Heart left ventricle (tissue), 13 donors: ENCODE measurements around the gene ST8SIA6.

ENCODE experiments used
- POLR2A ChIP-seq, 2 donors: fragments of 450-650 bp; IDR thresholded peaks; one replicate each; pipeline ENCODE4 v1.6.1; 2017; ENCODE audit warnings: antibody characterized with exemption in 2 of 2, mild to moderate bottlenecking in 2 of 2, moderate library complexity in 2 of 2
- TF ChIP-seq, protein P1 (sequence below), 12 donors: fragments of 200-600 bp; sonication (generic) in 4 of 12; IDR thresholded peaks; one replicate each; pipeline versions ENCODE4 v1.5.0 to v1.8.0; 2018 to 2022; ENCODE audit warnings: antibody characterized with exemption in 12 of 12, mild to moderate bottlenecking in 5 of 12
- donor health status: ischemic (EF 13 %, LVEDD 7.1; RV severe dilation, severe dysfunction).
- donor health status: DM: no; HTN: yes; CAD: no.
- donor health status: DM: no; HTN: no; CAD: no.
- donor health status: ischemic (EF 25% LVEDD 6.9; RV normal size, moderate dysfunction).
- donor health status: ischemic (EF 25% LVEDD 5.7; RV mildly dilated, moderate dysfunction).
- donor health status: ischemic (EF 35%, LVEDD 5.7; RV mildly dilated, moderate dysfunction).
- donor health status: nonischemic (EF 11% LVEDD 7.7; RV severe dilation, severe dysfunction).
- donor health status: DM: yes; HTN: yes; CAD: no.
- donor health status: PGD.
- donor health status: ischemic (EF 29% LVEDD 5.4; RV normal size, mild dysfunction).
- donor health status: nonischemic (EF 23%, LVEDD 6.1; RV moderate dilation, normal function).

GRCh38 chr10:17330501-17330900, 123.9 kb downstream of the ST8SIA6 start:
- TF ChIP-seq, protein P1, sequence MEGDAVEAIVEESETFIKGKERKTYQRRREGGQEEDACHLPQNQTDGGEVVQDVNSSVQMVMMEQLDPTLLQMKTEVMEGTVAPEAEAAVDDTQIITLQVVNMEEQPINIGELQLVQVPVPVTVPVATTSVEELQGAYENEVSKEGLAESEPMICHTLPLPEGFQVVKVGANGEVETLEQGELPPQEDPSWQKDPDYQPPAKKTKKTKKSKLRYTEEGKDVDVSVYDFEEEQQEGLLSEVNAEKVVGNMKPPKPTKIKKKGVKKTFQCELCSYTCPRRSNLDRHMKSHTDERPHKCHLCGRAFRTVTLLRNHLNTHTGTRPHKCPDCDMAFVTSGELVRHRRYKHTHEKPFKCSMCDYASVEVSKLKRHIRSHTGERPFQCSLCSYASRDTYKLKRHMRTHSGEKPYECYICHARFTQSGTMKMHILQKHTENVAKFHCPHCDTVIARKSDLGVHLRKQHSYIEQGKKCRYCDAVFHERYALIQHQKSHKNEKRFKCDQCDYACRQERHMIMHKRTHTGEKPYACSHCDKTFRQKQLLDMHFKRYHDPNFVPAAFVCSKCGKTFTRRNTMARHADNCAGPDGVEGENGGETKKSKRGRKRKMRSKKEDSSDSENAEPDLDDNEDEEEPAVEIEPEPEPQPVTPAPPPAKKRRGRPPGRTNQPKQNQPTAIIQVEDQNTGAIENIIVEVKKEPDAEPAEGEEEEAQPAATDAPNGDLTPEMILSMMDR (IDR thresholded peaks at IDR 0.05): no peak
- no peak for TF ChIP-seq POLR2A (IDR thresholded peaks at IDR 0.05)
